ENCODE data around the gene USHBP1.

USHBP1 gene

GRCh38 chr19:17235971-17236777 lies 28.4 kb downstream of the USHBP1 start:
- peak overlapping the region; percentile 71 for H3K4me3 ChIP-seq (ENCODE audit: low read depth, low read length)
- no peak for TF ChIP-seq CTCF (IDR thresholded peaks at IDR 0.05; ENCODE audit: borderline replicate concordance, insufficient read depth, low read depth, low read length)

- TF ChIP-seq CTCF (IDR thresholded peaks at IDR 0.05; ENCODE audit: borderline replicate concordance, insufficient read depth, low read depth, low read length): peak; percentile 75
- peak overlapping the region; percentile 71 for H3K4me3 ChIP-seq (ENCODE audit: low read depth, low read length)
These were observed 29.1 kb downstream of the USHBP1 start for GRCh38 chr19:17235300-17235970.

- H3K4me3 ChIP-seq (ENCODE audit: low read depth, low read length): peak overlapping the region; percentile 71
- no peak for TF ChIP-seq CTCF (IDR thresholded peaks at IDR 0.05; ENCODE audit: borderline replicate concordance, insufficient read depth, low read depth, low read length)
These were observed 29.6 kb downstream of the USHBP1 start for GRCh38 chr19:17234911-17235299.

GRCh38 chr19:17232258-17232657 lies 32.3 kb downstream of the USHBP1 start:
- TF ChIP-seq CTCF (IDR thresholded peaks at IDR 0.05; ENCODE audit: borderline replicate concordance, insufficient read depth, low read depth, low read length): no peak
- no peak overlapping the region for H3K4me3 ChIP-seq (ENCODE audit: low read depth, low read length)

GRCh38 chr19:17229890-17230289 lies 34.7 kb downstream of the USHBP1 start:
- no peak overlapping the region for H3K4me3 ChIP-seq (ENCODE audit: low read depth, low read length)
- no peak for TF ChIP-seq CTCF (IDR thresholded peaks at IDR 0.05; ENCODE audit: borderline replicate concordance, insufficient read depth, low read depth, low read length)

- H3K4me3 ChIP-seq (ENCODE audit: low read depth, low read length): no peak overlapping the region
These were observed 36.7 kb downstream of the USHBP1 start for GRCh38 chr19:17227798-17228367.

More at GRCh38 chr19:17227798-17228367, 36.7 kb downstream of the USHBP1 start:
- TF ChIP-seq CTCF (IDR thresholded peaks at IDR 0.05; ENCODE audit: borderline replicate concordance, insufficient read depth, low read depth, low read length): no peak

Data from GM12875 (cell line).